ENCODE results near the gene BACH2. TPM values are rescaled to one million over a fixed set of nuclear protein-coding genes. Genes with fewer than 3 reads are reported as not detected.

Gene BACH2
- total RNA-seq, 1 experiment from 2014 or later: 3.3 TPM

GRCh38 chr6:90024633-90025032 is 272.0 kb downstream of the BACH2 start:
- H3K27me3 ChIP-seq (ENCODE audit: insufficient read depth, low read length): no peaks in the 10 kb centered on the region
- RAD21 ChIA-PET (ENCODE audit: low non-redundant PET in 1 of 2, low total read pairs in 2 of 2, uncharacterized antibody in 2 of 2, unreplicated experiment in 2 of 2): no interaction called here
- H3K9me2 ChIP-seq (ENCODE audit: insufficient read depth): no peaks in the 10 kb centered on the region
- no peaks in the 10 kb centered on the region for H3K36me3 ChIP-seq (ENCODE audit: control insufficient read depth in 1 of 2, insufficient read depth in 2 of 2, low read length in 2 of 2)
- H3K4me3 ChIP-seq (replicated peaks in 1 of 2; ENCODE audit: low read depth in 1 of 2, low read length in 2 of 2): no peak overlapping the region
- H4K20me1 ChIP-seq (ENCODE audit: insufficient read depth): no peaks in the 10 kb centered on the region
- no TSS peak for BruUV-seq (replicated peaks)
- DNase-seq (ENCODE audit: low read depth, low spot score) (no peak), ATAC-seq (no peak)
- no peaks in the 10 kb centered on the region for H3K79me2 ChIP-seq (ENCODE audit: insufficient read depth, low read length)
- H3K9me3 ChIP-seq (ENCODE audit: control insufficient read depth in 1 of 2, insufficient read depth in 1 of 2, low read depth in 1 of 2, low read length in 2 of 2): no peaks in the 10 kb centered on the region
- no peak overlapping the region for H3K9ac ChIP-seq (ENCODE audit: low read length)
- no peak overlapping the region for H3K4me2 ChIP-seq (ENCODE audit: low read length)
- no peak overlapping the region for H2AFZ ChIP-seq (ENCODE audit: low read depth, low read length, poor library complexity, severe bottlenecking)
- CTCF ChIA-PET: no interaction called here
- intact Hi-C loops (cut with micrococcal nuclease): no loop called here
- H3K4me1 ChIP-seq (ENCODE audit: control insufficient read depth in 1 of 2, insufficient read depth in 2 of 2, low read length in 2 of 2): peaks cover 0 to 9% of the 10 kb centered on the region in 2 experiments; a peak in 2 of 4 replicates
- H3K27ac ChIP-seq (ENCODE audit: low read depth, low read length): no peak overlapping the region
- POLR2A ChIA-PET: no interaction called here
- TF ChIP-seq CTCF (IDR thresholded peaks at IDR 0.05 in 2 of 3, conservative IDR thresholded peaks at IDR 0.05 in 1 of 3; ENCODE audit: borderline replicate concordance in 1 of 3, insufficient read depth in 1 of 3, low read depth in 2 of 3, low read length in 2 of 3): no peak
- no peak for TF ChIP-seq SP1 (IDR thresholded peaks at IDR 0.05; ENCODE audit: low read depth)
- TF ChIP-seq RAD21 (IDR thresholded peaks at IDR 0.05; ENCODE audit: low read depth): no peak
- no peak for TF ChIP-seq REST (IDR thresholded peaks at IDR 0.05; ENCODE audit: low read depth)
- TF ChIP-seq POLR2AphosphoS5 (IDR thresholded peaks at IDR 0.05; ENCODE audit: low read depth, low read length): no peak

Measured in HCT116 (cell line).